Effector memory CD8-positive, alpha-beta T cell (primary cell): ENCODE data around the gene SMCO4.

Experiments used
- ATAC-seq: fragments of 150-1000 bp; cut with Tn5 transposase; replicated peaks from 2 replicates; pipeline ENCODE4 v1.10.0; 2021; ENCODE audit warnings: mild to moderate bottlenecking, moderate library complexity
- DNase-seq, 3 experiments: peaks; one replicate each; pipeline ENCODE4 v3.0.0; 2021
- H3K27ac Mint-ChIP-seq, 2 donors: one replicate each; pipeline ENCODE4 v1.8.0; 2022; ENCODE audit warnings: mild to moderate bottlenecking in 2 of 2, mixed read lengths in 2 of 2, moderate library complexity in 2 of 2
- H3K27me3 Mint-ChIP-seq, 2 donors: one replicate each; pipeline ENCODE4 v1.8.0; 2022; ENCODE audit warnings: mixed read lengths in 2 of 2
- H3K36me3 Mint-ChIP-seq: one replicate; pipeline ENCODE4 v1.8.0; 2022; ENCODE audit warnings: mild to moderate bottlenecking, moderate library complexity, mixed read lengths; ENCODE audit not compliant: insufficient read depth
- H3K4me1 Mint-ChIP-seq, 2 donors: one replicate each; pipeline ENCODE4 v1.8.0; 2022; ENCODE audit warnings: low read depth in 2 of 2, mixed read lengths in 2 of 2
- H3K4me3 Mint-ChIP-seq, 2 donors: one replicate each; pipeline ENCODE4 v1.8.0; 2022; ENCODE audit warnings: mild to moderate bottlenecking in 2 of 2, mixed read lengths in 2 of 2, moderate library complexity in 2 of 2
- H3K9me3 Mint-ChIP-seq, 2 donors: one replicate each; pipeline ENCODE4 v1.8.0; 2022; ENCODE audit warnings: mixed read lengths in 2 of 2

The SMCO4 gene

DNA sequence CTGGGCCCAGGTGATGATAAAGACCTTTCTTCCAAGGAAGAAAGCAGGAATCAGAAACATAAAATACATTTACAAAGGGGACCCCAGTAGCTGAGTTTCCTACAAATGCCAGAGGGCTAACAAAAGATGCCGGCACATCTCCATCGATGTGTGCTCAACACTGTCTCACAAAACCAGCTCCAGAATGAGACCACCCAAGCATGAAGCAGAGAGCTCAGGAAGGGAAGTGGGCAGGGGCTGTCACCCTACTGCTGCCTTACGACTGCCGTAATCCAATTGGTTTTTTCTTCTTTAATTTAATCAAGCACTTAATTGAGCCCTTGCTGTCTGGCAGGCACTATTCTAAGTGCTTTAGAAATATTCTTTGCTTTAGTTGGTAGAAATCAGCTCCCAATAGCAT lies 26.1 kb downstream of the SMCO4 start:
- Mint-ChIP-seq H3K4me3 (no peak overlapping the region), H3K36me3 (no peaks in the 10 kb centered on the region), H3K4me1 (peaks cover 4 to 14% of the 10 kb centered on the region in 2 donors), H3K27ac (no peak overlapping the region), H3K9me3 (no peaks in the 10 kb centered on the region), H3K27me3 (peaks cover 0 to 5% of the 10 kb centered on the region in 2 donors)
- no peak for DNase-seq
- no peak for ATAC-seq

DNA sequence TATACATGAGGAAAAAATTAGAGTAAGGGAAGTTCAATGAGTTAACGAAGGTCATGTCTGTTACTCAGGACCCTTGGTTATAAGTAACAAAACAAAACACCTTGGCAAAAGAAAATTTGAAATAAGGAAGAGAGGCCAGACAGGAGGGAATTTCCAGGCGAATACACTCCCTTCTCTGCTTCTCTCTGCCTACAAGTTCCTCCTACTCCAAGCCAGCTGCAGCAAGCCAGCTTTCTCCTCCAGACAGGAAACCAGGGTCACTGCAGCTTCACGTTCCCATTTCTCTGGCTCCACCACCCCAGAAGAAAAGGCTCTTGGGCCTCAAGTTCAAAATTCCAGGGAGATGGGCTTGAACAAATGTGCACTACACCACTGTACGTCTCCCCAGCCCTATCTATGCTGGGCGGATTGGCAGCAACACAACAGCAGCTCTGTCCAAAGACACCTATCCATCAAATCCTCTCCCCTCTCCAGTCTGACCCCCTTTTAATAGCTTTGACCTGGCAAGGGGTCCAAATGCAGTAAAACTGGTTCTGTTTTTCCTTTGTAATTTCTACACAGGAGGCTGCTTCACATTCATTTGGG lies 27.7 kb downstream of the SMCO4 start:
- Mint-ChIP-seq H3K4me1 (peaks cover 0 to 6% of the 10 kb centered on the region in 2 donors), H3K9me3 (no peaks in the 10 kb centered on the region), H3K36me3 (no peaks in the 10 kb centered on the region), H3K4me3 (no peak overlapping the region), H3K27ac (no peak overlapping the region), H3K27me3 (peaks cover 0 to 5% of the 10 kb centered on the region in 2 donors)
- DNase-seq (no peak), ATAC-seq (no peak)

DNA sequence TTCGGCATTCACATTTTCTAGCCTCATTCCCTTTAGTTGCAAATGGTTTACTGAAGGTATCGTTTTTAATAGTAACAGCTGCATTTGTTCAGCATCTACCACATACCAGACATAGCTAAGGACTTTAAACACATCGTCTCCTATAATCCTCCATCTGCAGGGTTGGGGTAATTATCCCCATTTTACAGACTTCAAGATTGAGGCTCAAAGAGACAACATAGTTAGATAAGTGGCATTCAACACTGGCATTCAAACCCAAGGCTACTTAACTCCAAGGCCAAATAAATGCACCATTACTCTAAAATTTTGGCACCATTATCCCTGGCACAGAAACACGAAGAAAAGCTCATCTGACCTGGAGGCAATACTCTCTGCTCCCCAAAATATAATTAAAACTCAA lies 28.5 kb downstream of the SMCO4 start:
- ATAC-seq: no peak
- peaks cover 0 to 5% of the 10 kb centered on the region in 2 donors for H3K27me3 Mint-ChIP-seq

DNA sequence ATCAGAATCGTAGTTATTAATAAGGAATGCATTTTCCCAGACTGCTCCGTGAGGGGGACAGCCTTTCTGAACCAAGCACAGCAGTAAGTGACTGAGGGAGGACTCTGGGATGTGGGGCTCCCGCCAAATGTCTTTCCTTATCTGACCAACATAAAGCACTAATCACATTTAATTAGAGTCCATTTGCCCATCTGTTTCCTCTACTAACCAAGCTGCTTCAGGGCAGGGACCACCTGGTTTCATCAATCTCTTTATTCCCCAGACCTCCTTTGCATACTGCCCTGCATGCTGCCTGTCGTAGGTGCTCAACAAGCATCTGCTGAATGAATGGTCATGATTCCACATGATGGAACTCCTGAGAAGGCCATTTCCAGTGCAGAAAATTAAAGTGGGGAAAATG lies 29.4 kb downstream of the SMCO4 start:
- peaks cover 0 to 5% of the 10 kb centered on the region in 2 donors for H3K27me3 Mint-ChIP-seq
- H3K36me3 Mint-ChIP-seq: no peaks in the 10 kb centered on the region
- DNase-seq (no peak), ATAC-seq (no peak)
- H3K4me3 Mint-ChIP-seq: no peak overlapping the region
- no peaks in the 10 kb centered on the region for H3K9me3 Mint-ChIP-seq
- H3K27ac Mint-ChIP-seq: no peak overlapping the region
- no peaks in the 10 kb centered on the region for H3K4me1 Mint-ChIP-seq

More for the DNA sequence above, 28.5 kb downstream of the SMCO4 start:
- H3K36me3 Mint-ChIP-seq: no peaks in the 10 kb centered on the region
- H3K27ac Mint-ChIP-seq: no peak overlapping the region
- DNase-seq: no peak
- no peaks in the 10 kb centered on the region for H3K9me3 Mint-ChIP-seq
- H3K4me1 Mint-ChIP-seq: peaks cover 0 to 6% of the 10 kb centered on the region in 2 donors
- no peak overlapping the region for H3K4me3 Mint-ChIP-seq

DNA sequence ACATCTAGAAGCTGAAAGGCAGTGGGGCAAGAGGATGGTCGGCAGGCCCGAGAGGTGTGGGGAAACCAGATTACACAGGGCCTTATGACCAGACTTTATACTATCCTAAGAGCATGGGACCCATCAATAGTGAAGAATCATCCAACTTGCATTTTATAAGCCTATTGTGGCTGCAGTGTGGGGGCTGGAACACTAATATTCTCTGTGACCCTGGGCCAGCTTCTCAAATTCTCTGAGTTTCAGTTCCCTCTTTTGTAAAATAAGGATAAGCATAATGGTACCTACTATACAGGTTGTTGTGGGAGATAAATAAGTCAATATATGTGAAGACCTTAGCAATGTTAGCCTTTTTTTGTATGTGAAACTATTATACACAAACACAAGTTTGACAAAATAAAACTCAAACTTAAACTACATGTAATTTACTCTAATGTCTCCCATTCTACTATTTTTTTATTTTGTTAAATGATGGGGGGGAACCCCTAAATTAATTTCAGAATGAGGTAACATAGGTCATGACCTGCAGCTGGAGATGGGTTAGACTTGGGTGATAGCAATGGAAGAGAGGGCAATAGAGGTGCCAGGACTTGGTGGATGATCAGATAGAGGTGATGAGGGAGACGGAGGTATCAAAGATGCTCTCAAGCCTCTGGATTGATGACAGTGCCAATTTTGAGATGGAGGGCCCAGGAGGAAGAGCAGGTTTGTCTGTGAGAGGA lies 30.1 kb downstream of the SMCO4 start:
- no peak overlapping the region for H3K27ac Mint-ChIP-seq

DNA sequence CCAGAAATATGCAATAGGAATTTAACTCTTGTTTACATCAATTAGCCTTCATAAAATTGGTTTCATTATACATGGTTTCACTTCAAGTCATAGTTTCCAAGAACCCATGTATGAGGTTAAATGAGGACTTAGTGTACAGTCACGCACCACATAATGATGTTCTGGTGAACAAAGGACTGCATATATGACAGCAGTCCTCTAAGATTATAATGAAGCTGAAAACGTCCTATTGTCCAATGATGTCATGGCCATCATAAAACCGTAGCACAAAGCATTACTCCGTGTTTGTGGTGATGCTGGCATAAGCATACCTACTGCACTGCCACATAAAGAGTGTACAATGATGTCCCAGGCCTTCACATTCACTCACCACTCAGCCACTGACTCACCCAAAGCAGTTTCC lies 31.1 kb downstream of the SMCO4 start:
- Mint-ChIP-seq H3K9me3 (no peaks in the 10 kb centered on the region), H3K36me3 (no peaks in the 10 kb centered on the region), H3K27ac (no peak overlapping the region), H3K4me1 (no peaks in the 10 kb centered on the region), H3K4me3 (no peak overlapping the region), H3K27me3 (peaks cover 0 to 5% of the 10 kb centered on the region in 2 donors)
- no peak for ATAC-seq
- no peak for DNase-seq

More for the DNA sequence above, 30.1 kb downstream of the SMCO4 start:
- H3K9me3 Mint-ChIP-seq: no peaks in the 10 kb centered on the region
- no peak for DNase-seq
- no peak for ATAC-seq
- H3K27me3 Mint-ChIP-seq: peaks cover 0 to 5% of the 10 kb centered on the region in 2 donors
- no peaks in the 10 kb centered on the region for H3K4me1 Mint-ChIP-seq
- H3K4me3 Mint-ChIP-seq: no peak overlapping the region
- H3K36me3 Mint-ChIP-seq: no peaks in the 10 kb centered on the region

DNA sequence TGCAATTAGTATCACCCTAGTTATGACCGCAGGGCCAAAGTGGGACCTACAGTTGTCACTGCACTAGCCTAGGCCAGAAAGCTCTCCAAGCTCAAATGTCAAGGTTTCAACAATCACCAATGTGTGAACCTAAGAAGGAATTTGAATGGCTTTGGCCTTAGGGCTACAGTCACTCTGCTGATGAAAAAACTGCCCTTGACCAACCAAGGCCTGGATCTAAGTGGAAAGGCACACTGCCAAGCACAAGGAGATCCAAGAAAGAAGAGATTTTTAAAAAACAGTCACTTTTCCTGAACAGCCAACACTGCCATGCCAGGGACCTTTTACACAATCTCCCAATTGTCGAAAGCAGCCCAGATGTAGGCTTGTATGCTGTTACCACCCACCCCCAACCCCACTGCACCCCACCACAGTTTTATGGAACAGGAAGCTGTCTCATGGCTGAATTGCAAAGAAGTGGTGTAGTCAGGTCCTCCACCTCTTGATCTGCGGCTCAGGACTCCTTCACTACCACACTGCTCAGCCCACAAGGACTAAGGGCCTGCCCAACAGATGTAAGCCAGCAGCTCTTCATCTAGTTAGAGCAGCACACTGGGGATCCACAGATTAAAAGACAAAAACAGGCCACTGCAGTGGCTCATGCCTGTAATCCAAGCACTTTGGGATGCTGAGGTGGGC lies 32.9 kb downstream of the SMCO4 start:
- Mint-ChIP-seq H3K9me3 (no peaks in the 10 kb centered on the region), H3K36me3 (no peaks in the 10 kb centered on the region), H3K27ac (no peak overlapping the region), H3K27me3 (peaks cover 0 to 5% of the 10 kb centered on the region in 2 donors), H3K4me1 (no peaks in the 10 kb centered on the region), H3K4me3 (no peak overlapping the region)
- DNase-seq (no peak), ATAC-seq (no peak)

DNA sequence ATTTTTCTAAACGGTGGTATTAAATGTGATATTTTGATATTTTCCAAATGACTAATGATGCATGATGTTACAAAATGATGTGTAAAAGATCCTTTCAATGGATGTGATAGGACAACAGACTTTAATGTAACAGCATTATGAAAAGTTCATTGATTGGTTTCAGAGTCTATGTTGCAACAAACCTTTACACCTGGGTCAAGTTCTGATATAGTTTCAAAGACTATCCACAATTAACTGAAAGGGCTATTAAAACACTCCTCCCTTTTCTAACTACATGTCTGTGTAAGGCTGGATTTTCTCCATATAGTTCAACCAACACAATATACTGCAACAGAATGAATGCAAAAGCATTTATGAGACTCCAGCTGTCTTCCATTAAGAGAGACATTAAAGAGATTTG lies 35.7 kb downstream of the SMCO4 start:
- Mint-ChIP-seq H3K4me3 (no peak overlapping the region), H3K27ac (no peak overlapping the region), H3K36me3 (no peaks in the 10 kb centered on the region), H3K9me3 (no peaks in the 10 kb centered on the region), H3K27me3 (no peaks in the 10 kb centered on the region), H3K4me1 (no peaks in the 10 kb centered on the region)
- ATAC-seq: no peak
- no peak for DNase-seq

DNA sequence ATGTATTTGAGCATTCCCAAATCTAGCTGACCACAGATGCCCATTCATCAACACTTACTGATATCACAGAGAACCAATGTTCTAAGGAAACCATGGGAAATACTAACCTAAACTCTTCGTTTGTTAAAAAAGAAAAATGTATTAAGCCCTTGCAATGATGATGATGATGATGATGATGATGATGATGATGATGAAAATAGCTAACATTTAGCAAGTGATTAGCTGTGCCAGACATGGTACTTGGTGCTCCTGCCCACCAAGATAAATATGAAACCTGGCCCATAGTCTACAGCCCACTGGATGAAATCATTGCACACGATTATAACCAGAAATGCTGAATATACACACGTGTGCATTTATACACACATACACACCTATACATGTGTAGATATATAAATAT lies 37.5 kb downstream of the SMCO4 start:
- no peak for DNase-seq
- Mint-ChIP-seq H3K4me3 (no peak overlapping the region), H3K27me3 (no peaks in the 10 kb centered on the region), H3K9me3 (no peaks in the 10 kb centered on the region), H3K36me3 (no peaks in the 10 kb centered on the region), H3K4me1 (no peaks in the 10 kb centered on the region), H3K27ac (no peak overlapping the region)
- ATAC-seq: no peak

DNA sequence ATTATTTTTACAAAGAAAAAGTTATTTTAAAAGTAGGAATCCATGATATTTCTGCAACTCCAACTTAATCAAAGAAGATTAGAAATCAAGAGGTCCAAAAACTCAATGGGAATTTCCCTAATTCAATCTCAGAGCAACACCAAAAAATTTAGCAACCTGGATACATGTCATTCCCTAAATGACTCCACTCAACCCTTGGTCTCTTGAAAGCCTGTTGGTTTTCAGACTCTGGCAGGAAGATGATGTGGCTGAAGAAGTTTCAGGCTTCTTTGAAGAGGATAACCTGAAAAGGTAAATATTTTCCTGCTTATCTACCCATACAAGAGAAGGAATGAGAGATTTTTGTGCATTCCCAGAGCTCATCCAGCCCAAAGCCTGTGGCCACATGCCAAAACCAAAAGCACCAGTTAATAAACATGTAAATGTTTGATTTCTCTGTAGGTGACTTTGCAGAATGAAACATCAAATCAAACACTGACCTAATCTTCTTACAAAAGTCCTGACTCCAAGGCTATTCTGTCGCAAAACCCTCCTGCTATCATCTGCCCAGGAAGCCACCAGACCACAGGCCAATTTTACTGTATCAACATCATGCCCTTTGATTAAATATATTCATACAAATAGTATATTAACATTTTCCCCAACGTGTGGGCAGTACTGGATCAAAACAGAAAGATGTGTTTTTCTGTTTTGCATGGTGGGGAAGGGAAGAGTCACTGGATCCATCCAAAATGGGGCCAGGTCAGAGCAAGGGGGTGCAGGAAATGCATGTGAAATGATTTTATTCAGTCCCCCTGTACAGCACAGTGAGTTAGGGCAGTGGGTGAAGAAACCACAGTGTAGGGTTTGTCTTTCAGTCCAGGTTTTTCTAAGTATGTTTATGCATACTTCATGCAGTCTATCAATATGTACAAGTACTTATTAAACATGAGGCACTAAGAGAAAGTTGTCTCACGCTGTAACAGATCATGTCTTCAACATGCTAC lies 38.8 kb downstream of the SMCO4 start:
- H3K27ac Mint-ChIP-seq: no peak overlapping the region

DNA sequence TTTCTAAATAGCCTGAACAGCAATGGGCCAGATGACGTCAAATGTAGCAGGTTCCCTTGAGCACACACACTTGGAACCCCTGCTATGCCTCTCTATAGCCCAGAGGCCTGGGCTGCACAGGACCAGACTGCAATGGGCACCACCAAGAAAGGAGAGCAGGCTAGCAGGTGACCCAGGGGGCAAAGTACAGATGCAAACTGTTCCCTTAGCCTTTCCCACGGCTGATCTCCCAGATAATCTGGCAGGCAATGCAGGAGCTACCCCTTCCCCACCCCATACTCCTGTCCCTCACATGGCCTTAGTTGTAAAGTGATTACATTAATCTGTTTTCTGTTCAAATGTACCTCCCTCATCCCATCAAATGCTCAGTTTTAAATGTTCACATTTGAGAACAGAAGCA lies 41.3 kb downstream of the SMCO4 start:
- H3K9me3 Mint-ChIP-seq: no peaks in the 10 kb centered on the region
- H3K27me3 Mint-ChIP-seq: no peaks in the 10 kb centered on the region
- no peak overlapping the region for H3K27ac Mint-ChIP-seq
- no peaks in the 10 kb centered on the region for H3K4me1 Mint-ChIP-seq
- H3K36me3 Mint-ChIP-seq: no peaks in the 10 kb centered on the region
- H3K4me3 Mint-ChIP-seq: no peak overlapping the region
- DNase-seq: no peak
- no peak for ATAC-seq

More for the DNA sequence above, 38.8 kb downstream of the SMCO4 start:
- ATAC-seq (no peak), DNase-seq (no peak)
- Mint-ChIP-seq H3K4me3 (no peak overlapping the region), H3K27me3 (no peaks in the 10 kb centered on the region), H3K36me3 (no peaks in the 10 kb centered on the region), H3K9me3 (no peaks in the 10 kb centered on the region), H3K4me1 (no peaks in the 10 kb centered on the region)

DNA sequence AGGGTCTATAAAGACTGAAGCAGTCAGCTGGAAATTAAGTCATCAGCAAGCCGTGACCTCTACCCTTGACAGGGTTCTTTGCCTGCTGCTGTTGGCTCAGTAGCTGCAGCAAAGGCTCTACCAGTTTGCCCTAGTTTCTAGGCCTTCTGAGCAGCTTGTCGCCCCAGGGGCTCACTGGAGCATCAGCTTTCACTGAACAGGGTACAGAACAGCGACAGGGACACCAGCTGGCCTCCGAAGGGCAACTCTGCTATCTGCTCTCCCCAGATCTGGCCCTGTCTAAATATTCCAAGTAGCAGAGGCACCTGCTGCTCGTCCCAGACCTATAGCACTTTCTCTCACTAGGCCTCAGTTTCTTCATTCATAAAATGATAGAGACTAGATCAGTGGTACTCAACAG lies 42.4 kb downstream of the SMCO4 start:
- Mint-ChIP-seq H3K36me3 (no peaks in the 10 kb centered on the region), H3K4me3 (no peak overlapping the region), H3K9me3 (no peaks in the 10 kb centered on the region), H3K27me3 (no peaks in the 10 kb centered on the region), H3K4me1 (no peaks in the 10 kb centered on the region), H3K27ac (no peak overlapping the region)
- ATAC-seq (no peak), DNase-seq (no peak)

DNA sequence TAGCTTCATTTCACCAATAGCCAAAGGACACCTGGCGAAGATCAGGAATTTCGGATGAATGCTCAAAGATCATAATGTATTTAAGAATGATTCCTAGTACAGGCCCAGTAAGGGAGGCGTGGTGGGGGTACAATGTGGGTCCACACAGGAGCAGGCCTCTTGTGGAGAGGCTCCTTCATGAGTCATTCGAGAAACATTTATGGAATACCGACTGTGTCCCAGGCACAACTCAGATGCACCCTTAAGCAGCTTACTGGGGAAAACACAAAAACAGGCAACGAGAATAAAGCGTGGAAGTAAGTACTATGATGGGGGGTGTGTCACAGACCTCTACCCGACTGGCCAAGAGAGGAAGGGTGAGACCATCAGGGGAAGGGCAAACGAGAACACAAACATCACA lies 44.5 kb downstream of the SMCO4 start:
- H3K4me1 Mint-ChIP-seq: no peaks in the 10 kb centered on the region
- no peak for DNase-seq
- no peak overlapping the region for H3K27ac Mint-ChIP-seq
- no peaks in the 10 kb centered on the region for H3K36me3 Mint-ChIP-seq
- no peaks in the 10 kb centered on the region for H3K27me3 Mint-ChIP-seq
- ATAC-seq: no peak
- H3K9me3 Mint-ChIP-seq: no peaks in the 10 kb centered on the region
- no peak overlapping the region for H3K4me3 Mint-ChIP-seq
